DMS 273 (cell line): Measurements from ENCODE around the gene IFNAR2.
"Not testable (repeated sequence)": the region's sequence is repeated elsewhere in the genome, so short reads cannot be mapped to it uniquely, and the experiment has no call there.

Source experiments
- DNase-seq: peaks from one replicate; lab custom pipeline; 2025; ENCODE audit not compliant: unreplicated experiment; lab: John Stamatoyannopoulos, UW

The IFNAR2 gene

DNA sequence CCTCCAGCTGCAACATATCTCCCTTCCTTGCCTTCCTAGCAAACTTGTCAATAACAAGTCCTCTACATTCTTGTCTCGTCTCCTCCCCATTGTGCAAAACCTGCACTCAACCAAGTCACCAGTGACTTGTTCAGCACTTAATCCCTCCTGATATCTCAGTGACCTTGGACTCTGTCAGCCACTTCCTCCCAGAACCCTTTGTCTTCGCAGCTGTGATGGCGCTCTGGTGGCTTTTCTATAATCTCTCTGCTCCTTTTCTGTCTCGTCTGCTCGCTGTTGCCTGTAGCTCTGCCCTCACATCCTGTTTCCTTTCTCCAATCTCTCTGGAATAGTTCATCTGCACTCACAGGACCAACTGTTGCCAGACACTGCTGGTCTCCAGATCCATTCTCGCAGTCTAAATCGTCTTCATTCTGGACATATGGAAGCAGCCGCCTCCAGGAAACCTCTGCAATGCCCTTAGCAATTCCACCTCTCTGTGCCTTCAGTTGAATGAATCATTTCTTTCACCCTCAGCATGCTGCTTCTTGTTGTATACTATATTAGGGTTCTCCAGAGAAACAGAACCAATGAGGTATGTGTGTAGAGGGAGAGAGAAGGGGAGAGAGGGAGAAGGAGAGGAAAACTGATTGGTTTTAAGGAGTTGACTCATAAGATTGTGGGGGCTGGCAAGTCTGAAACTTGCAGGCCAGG, 17.4 kb upstream of the IFNAR2 start:
- no peak for DNase-seq

DNA sequence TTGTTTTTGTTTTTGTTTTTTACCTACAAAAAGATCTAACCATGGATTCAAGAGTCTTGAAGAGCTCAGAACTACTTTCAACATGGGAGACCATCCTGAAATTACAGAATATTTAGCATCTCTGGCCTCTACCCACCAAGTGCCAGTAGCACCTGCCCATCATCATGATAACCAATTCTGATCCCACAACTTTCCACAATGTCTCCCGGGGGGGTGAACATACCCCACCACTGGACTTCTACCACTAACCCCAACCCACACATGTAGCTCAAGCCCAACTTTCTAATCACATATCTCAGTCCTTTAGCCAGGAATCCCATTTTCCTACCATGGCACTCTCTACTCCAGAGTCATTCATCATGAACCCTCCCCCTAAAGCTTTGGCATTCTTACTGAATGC, 15.7 kb upstream of the IFNAR2 start:
- DNase-seq: no peak

DNA sequence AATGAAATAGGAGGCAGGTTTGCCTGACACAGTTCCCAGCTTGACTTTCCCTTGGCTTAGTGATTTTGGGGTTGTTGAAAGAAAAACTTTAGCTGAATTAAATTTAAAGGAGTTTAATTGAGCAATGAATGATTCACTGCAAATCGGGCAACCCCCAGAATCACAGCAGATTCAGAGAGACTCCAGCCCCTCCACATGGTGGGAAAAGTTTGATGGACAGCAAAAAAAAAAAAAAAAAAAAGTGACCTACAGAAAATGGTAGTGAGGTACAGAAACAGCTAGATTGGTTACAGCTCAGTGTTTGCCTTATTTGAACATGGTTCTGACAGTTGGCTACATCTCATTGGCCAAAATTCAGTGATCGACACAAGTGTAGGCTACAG, 12.6 kb upstream of the IFNAR2 start:
- no peak for DNase-seq

DNA sequence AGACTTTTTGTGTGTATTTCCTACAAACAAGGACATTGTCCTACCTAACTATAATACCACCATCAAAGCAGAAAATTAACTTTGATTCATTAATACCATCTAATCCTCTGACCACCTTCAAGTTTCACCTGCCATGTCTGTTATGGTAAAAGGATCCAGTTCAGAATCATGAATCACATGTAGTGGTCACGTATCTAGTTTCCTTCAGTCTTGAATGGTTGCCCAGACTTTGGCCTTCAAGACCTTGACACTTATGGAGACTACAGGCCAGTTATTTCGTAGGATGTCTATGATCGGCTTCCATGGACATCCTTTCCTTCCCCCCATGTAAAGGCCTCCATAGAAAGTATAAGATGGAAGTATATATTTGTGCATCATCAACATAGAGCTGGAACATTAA, 10.4 kb upstream of the IFNAR2 start:
- DNase-seq: no peak

DNA sequence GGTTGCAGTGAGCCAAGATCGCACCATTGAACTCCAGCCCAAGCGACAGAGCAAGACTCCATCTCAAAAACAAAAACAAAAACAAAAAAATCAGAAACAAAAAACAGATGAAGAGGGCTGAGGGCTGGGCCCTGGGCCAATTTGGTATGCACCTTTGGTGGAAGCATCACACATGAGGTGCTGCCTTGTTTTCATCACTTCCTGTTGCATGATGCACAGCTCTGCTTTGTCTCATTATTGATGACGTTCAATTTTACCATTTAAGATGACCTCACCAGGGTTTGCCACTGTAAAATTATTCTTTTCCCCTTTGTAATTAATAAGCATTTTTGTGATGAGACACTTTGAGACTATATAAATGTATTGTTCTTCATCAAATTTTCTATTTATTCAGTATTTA, 9.8 kb upstream of the IFNAR2 start:
- no peak for DNase-seq

DNA sequence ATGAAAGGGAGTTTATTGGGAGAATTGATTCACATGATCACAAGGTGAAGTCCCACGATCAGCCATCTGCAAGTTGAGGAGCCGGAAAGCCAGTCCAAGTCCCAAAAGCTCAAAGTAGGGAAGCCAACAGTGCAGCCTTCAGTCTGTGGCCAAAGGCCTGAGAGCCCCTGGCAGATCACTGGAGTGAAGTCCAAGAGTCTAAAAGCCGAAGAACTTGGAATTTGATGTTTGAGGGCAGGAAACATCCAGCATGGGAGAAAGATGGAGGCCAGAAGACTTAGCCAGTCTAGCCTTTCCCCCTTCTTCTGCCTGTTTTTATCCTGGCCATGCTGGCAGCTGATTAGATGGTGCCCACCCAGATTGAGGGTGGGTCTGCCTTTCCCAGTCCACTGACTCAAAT, 4.4 kb upstream of the IFNAR2 start:
- DNase-seq: not testable (repeated sequence)

DNA sequence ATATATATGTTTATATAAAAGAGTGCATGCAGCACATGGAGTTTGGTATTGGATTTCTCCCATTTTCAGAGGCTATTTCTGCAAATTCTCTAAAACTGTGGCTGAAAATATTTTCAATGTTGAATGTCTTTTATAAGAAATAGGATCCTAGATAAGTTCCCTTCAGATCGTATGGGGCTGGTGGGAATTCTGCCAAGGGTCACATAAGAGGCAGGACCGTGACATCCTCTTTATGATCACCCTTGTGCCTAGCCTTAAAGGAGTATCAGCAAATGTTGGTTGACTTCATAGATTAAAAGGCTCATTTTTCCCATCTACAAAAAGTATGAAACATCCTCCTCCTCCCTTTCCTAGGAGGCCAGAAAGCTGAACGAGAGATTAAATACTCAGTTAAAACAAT, 1.3 kb upstream of the IFNAR2 start:
- DNase-seq: no peak

DNA sequence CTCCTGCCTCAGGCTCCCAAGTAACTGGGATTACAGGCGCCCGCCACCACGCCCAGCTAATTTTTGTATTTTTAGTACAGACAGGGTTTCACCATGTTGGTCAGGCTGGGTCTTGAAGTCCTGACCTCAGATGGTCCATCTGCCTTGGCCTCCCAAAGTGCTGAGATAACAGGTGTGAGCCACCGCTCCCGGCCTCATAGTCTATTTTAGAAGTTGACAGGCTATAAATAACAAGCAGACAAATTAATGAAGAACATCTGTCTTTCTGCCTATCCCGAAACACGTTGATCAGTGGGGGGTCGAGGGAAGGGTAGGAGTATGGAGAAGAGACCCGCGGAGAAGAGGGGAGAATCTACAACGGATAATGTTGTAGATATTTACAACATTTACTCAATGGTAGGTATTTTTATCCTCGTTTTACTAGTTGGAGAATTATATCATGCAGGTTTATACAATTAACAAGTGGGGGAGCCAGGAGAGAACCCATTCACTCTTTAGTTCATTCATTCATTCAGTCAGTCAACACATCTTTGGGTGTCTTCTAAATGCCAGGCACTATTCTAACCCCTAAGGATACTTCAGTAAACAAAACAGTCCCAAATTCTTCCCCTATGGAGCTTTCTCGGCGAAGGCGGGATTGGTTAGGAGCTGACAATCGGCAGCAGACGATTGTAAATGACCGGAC, 497 bp upstream of the IFNAR2 start:
- DNase-seq: peak; percentile 82

DNA sequence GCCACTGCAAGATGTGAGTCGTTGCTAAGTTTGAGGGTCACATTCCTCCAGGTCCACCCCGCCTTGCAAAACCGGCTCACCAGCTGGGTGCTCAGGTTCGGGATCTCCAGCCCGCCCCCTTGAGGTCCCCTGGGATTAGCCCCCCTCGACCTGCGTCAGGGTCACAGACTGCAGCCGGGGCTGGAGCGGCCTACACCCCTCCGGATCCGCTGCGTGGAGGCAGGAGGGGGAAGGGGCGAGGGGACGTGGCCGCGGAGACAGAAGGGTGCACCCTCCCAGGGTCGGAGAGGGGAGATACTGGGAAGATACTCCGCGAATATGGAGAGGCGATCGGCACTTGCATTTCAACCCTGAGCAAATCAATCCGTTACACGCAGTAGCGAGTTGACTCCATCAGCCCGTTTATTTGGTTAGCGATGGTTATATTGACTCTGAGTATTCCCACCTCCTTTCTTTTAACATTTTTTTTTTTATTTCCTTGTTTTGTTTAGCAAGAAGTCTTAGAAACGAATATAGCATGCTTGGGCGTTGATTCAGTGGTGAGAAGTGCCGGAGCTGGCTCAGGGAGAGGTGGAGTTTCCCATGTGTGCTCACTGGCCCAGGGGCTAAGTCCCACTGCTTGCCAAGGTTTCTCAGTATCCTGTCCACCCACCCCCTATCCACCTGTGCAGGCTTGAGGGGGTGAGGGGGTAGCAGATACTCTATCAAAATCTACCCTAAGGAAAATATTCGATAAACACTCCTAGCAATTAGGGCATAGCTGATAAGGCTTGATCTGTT, 997 bp downstream of the IFNAR2 start:
- peak; percentile 73 for DNase-seq

DNA sequence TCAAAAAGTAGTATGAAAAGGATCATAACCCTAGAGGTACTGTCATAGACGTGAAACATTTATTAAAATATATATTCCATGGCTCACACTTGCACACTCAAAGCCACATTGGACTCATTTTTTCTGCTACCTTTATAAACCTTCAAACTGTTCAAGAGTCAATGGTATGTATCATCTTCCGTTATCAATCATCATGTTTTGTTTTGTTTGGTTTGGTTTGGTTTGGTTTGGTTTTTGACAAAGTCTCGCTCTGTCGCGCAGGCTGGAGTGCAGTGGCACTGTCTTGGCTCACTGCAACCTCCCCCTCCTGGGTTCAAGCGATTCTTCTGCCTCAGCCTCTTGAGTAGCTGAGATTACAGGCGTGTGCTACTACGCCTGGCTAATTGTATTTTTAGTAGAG, 1.8 kb downstream of the IFNAR2 start:
- DNase-seq: no peak

DNA sequence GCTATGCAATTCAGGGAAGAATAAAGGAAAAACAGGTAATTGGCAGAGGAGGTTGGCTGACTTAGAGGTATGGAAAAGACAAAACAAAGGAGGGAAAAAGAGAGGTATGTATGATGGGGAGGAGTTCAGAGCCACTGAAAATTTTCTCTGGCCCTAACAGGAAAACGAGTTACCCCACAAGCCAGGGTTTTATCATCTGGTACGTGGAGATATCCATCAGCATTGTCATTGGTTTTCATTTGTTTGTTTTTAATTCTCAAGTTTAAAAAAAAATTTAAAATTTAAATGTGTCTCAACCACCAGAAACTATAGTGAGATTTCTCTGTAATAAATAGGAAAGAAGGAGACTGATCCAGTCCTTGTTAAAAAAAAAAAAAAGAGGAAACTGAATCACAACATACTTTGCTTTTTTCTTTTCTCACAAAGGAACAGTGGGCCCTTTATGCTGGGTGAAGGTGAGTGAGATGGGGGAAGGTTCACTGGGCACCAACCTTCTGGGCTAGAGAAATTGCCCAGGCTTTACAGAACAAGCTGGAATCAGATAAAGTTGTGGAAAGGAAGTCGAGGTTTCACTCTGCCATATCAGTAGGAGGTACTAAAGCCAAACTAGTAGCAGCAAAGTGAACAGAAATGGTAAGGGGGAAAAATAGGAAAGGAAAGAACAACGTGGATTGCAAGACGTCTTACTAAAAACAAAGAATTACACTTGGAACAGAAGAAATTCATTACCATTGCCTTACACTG, 2.7 kb downstream of the IFNAR2 start:
- DNase-seq: no peak

DNA sequence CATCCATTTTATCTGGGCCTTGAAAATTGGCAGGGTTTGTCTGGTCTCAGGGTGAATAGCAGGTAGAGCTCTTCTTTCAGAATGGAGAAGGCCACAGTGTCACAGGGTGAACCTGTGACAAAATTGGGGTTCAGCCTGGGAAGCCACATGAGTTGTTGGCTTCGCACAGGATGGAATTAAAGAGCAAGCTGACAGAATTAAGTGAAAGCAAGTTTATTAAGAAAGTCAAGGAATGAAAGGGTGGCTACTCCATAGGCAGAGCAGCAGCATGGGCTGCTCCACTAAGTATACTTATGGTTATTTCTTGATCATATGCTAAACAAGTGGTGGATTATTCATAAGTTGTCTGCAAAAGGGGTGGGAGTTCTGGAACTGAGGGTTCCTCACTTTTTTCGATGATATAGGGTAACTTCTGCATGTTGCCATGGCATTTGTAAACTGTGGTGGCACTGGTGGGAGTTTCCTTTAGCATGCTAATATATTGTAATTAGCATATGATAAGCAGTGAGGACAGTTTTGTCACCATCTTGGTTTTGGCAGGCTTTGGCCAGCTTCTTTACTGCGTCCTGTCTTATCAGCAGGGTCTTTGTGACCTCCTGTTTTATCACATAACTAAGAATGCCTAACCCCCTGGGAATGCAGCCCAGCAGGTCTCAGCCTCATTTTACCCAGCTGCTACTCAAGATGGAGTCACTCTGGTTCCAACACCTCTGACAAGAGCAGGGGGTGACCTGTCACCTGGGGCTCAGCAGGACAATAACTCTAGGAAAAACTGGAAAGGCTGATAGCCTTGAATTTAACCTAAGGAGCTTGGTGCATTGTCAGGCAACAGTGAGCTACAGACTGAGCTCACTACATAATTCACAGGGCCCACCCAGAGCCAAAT, 5.1 kb downstream of the IFNAR2 start:
- DNase-seq: no peak

DNA sequence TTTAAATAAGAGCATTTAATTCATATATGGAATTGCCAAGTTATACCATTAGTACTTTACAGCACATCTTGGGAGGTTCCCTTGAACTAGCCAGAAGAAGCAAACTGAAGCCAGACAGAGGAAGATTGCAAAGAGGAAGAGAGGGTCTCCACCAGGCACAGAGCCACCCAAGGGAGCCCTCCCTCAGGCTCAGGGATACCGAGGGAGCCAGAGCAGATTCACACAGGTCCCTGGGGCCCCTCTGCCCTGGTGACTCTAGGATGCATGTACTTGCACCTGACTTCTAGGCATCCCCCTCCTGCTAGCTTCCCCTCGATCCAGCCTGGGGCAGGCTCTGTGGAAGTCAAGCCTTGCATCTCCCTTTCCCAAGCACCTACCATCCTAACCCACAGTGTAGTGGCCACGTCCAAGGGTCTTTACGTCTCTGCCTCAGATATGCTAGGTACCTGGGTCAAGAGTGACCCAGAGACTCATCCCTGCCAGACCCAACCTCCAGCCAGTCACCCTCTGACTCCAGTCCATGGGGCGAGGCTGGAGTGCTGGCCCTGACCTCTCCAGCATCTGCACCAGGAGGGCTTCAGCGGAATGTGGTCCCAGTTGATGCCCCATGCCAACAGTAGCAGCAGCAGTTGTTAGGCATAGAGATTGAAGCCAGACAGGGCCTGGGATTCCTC, 6.4 kb downstream of the IFNAR2 start:
- DNase-seq: no peak

DNA sequence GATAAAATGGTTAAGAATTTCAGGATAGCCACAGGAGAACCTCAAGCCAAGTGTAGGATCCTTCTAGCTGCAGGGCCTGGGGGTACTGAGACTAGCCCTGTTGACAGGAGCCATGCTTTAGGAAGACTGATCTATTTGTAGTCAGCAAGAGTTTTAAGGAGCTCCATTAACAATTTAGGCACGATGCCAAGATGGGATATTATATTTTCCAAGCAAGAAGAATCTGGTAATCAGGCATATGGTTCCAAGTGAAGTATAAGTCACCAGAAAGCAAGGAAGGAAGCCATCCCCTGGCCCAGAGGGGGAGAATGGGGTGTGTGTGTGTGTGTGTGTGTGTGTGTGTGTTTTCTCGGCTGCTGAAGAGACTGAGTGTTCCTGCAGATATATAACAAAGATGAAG, 7.0 kb downstream of the IFNAR2 start:
- peak; percentile 36 for DNase-seq

DNA sequence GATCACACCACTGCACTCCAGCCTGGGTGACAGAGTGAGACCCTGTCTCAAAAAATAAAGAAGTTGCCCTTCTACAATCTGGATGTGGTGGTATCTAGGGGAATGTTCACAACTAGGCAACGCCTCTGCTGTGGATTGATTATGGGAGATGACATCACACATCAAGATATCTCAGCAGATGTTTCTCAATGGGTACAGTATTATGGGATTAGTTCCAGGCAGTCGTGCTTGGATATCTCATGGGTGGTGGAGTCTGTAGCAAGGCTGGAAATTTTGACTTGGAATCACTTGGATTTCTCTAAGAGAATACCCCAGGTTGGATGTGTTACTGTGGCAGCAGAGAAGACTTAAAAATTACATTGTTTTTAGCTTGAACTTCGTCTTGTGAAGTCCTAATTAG, 7.7 kb downstream of the IFNAR2 start:
- no peak for DNase-seq

DNA sequence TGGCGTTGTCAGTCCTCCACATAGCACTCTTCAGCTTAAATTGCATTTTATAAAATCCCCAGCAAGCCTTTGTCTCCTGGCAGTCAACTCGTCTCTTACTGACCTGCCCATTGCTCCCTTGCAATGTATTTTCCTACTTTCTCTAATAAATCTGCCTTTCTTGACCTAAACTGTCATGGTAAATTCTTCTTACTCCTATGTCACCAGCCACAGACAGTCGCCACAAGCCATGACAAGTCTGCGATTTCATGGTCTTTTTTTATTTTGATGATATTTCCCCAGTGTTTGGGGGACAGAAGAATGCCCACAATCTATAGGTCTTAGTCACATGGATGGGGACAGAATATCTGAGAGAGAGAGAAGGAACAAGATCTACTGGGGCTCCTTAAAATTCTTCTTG, 8.4 kb downstream of the IFNAR2 start:
- no peak for DNase-seq

DNA sequence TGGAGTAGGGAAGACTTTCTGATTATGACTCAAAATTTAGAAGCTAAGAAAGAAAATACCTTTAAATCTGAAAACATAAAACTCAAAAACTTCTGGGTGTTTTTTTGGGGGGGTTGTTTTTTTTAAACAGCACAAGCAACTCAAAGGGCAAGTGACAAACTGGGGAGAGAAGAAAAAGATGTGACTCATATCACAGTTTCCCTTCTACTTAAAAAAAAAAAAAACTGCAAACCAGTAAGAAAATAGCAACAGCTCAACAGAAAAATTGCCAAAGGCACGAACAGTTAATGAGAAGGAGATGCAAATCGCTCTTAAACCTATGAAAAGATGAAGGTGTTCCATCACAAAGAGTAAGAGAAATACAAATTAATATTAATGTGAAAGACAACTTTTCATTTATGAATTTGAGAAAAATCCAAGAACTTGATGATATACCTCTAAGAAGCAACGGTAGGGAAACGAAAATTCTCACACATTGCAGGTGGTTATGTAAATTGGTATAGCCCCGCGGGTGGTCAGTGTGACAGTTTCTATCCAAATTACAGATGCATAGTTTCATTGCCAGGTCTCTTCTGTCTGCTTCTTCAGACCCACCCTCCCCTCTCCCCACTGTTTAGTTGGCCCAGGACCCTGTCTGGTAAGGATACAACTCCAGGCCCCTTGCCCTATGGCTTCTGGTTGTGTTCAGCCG, 9.0 kb downstream of the IFNAR2 start:
- no peak for DNase-seq

DNA sequence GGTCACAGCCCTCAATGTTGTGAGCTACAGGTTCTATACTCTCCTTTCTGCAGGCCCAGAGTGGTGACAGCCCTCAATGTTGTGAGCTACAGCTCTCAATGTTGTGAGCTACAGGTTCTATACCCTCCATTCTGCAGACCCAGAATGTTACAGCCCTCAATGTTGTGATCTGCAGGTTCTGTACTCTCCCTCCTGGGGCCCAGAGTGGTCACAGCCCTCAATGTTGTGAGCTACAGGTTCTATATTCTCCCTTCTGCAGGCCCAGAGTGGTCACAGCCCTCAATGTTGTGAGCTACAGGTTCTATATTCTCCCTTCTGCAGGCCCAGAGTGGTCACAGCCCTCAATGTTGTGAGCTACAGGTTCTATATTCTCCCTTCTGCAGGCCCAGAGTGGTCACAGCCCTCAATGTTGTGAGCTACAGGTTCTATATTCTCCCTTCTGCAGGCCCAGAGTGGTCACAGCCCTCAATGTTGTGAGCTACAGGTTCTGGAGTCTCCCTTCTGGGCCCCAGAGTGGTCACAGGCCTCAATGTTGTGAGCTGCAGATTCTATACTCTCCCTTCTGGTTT, 9.9 kb downstream of the IFNAR2 start:
- DNase-seq: not testable (repeated sequence)

DNA sequence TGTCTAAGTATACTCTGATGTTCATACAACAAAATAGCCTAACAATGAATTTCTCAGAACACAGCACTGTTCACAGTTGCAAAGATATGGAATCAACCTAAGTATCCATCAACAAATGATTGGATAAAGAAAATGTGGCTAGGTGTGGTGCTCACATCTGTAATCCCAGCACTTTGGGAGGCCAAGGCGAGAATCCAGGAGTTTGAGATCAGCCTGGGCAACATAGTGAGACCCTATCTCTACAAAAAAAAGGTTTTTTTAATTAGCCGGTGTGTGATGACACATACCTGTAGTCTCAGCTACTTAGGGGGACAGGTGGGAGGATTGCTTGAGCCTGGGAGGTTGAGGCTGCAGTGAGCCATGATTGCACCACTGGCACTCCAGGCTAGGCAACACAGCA, 10.7 kb downstream of the IFNAR2 start:
- DNase-seq: no peak
